HEK293 (cell line): ENCODE measurements around the gene CDH23.

Experiments used
- CTCF ChIA-PET: fragments of 350-600 bp; formaldehyde crosslinking; extraction: SDS; loops from one replicate; lab custom pipeline; 2021; ENCODE audit warnings: antibody characterized with exemption; lab: Yijun Ruan, JAX
- POLR2A ChIA-PET: fragments of 300-600 bp; formaldehyde crosslinking; extraction: SDS; loops from one replicate; lab custom pipeline; 2020; ENCODE audit warnings: antibody characterized with exemption, inconsistent platforms; lab: Yijun Ruan, JAX
- H3K27ac ChIP-seq: fragments of 200-500 bp; sonication (Bioruptor generic); 2 replicates; pipeline ENCODE4 v1.5.1; 2014; ENCODE audit warnings: low read depth, low read length, control low read depth, inconsistent platforms; ENCODE audit errors: extremely low read depth
- H3K36me3 ChIP-seq, 2 experiments: fragments of 200-500 bp in 1 of 2; sonication (Bioruptor generic) in 1 of 2; 1 replicate in 1 of 2; 2 replicates in 1 of 2; pipeline ENCODE4 v1.5.1; 2014 to 2017; ENCODE audit warnings: inconsistent platforms in 2 of 2, low read length in 2 of 2; ENCODE audit not compliant: control insufficient read depth in 2 of 2, insufficient read depth in 1 of 2
- H3K4me1 ChIP-seq: fragments of 200-500 bp; sonication (Bioruptor generic); 2 replicates; pipeline ENCODE4 v1.5.1; 2014; ENCODE audit warnings: mild to moderate bottlenecking, low read length, inconsistent platforms; ENCODE audit not compliant: control insufficient read depth, insufficient read depth
- H3K4me3 ChIP-seq: 2 replicates; pipeline ENCODE4 v1.5.1; 2011; ENCODE audit warnings: low read depth, mild to moderate bottlenecking, control low read depth, low read length, moderate library complexity
- H3K9me3 ChIP-seq: fragments of 200-500 bp; sonication (Bioruptor generic); 2 replicates; pipeline ENCODE4 v1.5.1; 2014; ENCODE audit warnings: low read depth, low read length, inconsistent platforms; ENCODE audit not compliant: control insufficient read depth, insufficient read depth
- PRDM1 ChIP-seq: fragments of 450-650 bp; formaldehyde crosslinking; IDR thresholded peaks from 2 replicates; pipeline ENCODE4; 2016; ENCODE audit warnings: missing biosample characterization, missing genetic modification characterization
- ZBTB1 ChIP-seq: fragments of 450-650 bp; formaldehyde crosslinking; IDR thresholded peaks from 2 replicates; pipeline ENCODE4 v1.5.1; 2016; ENCODE audit warnings: missing biosample characterization, missing genetic modification characterization
- ZBTB17 ChIP-seq: fragments of 450-650 bp; formaldehyde crosslinking; IDR thresholded peaks from 2 replicates; pipeline ENCODE4 v1.5.1; 2016; ENCODE audit warnings: missing biosample characterization, missing genetic modification characterization
- ZBTB21 ChIP-seq: fragments of 450-650 bp; formaldehyde crosslinking; IDR thresholded peaks from 2 replicates; pipeline ENCODE4 v1.5.1; 2017; ENCODE audit warnings: missing biosample characterization, missing genetic modification characterization
- ZBTB6 ChIP-seq: fragments of 450-650 bp; formaldehyde crosslinking; IDR thresholded peaks from 2 replicates; pipeline ENCODE4 v1.5.1; 2017; ENCODE audit warnings: missing biosample characterization, missing genetic modification characterization
- ZBTB7A ChIP-seq: fragments of 450-650 bp; formaldehyde crosslinking; IDR thresholded peaks from 2 replicates; pipeline ENCODE4 v1.5.1; 2016; ENCODE audit warnings: low read depth, missing biosample characterization, missing genetic modification characterization
- ZNF148 ChIP-seq: fragments of 450-650 bp; formaldehyde crosslinking; IDR thresholded peaks from 2 replicates; pipeline ENCODE4 v1.5.0; 2017; ENCODE audit warnings: missing biosample characterization, missing genetic modification characterization, borderline replicate concordance
- ZNF175 ChIP-seq: fragments of 450-650 bp; formaldehyde crosslinking; IDR thresholded peaks from 2 replicates; pipeline ENCODE4 v1.5.1; 2016; ENCODE audit warnings: missing biosample characterization, missing genetic modification characterization
- ZNF26 ChIP-seq: fragments of 450-650 bp; formaldehyde crosslinking; IDR thresholded peaks from 2 replicates; pipeline ENCODE4 v1.5.1; 2016; ENCODE audit warnings: missing biosample characterization, missing genetic modification characterization
- ZNF423 ChIP-seq: fragments of 450-650 bp; formaldehyde crosslinking; IDR thresholded peaks from 2 replicates; pipeline ENCODE4 v1.5.1; 2016; ENCODE audit warnings: missing biosample characterization, missing genetic modification characterization
- ZNF610 ChIP-seq: fragments of 450-650 bp; formaldehyde crosslinking; IDR thresholded peaks from 2 replicates; pipeline ENCODE4 v1.5.1; 2016; ENCODE audit warnings: missing biosample characterization, missing genetic modification characterization, borderline replicate concordance
- ZNF629 ChIP-seq: fragments of 450-650 bp; formaldehyde crosslinking; IDR thresholded peaks from 2 replicates; pipeline ENCODE4 v1.5.1; 2017; ENCODE audit warnings: missing biosample characterization, missing genetic modification characterization
- ZNF645 ChIP-seq: fragments of 450-650 bp; formaldehyde crosslinking; IDR thresholded peaks from 2 replicates; pipeline ENCODE4; 2016; ENCODE audit warnings: missing biosample characterization, missing genetic modification characterization
- ZNF677 ChIP-seq: fragments of 450-650 bp; IDR thresholded peaks from 2 replicates; pipeline ENCODE4 v1.5.0; 2018; ENCODE audit warnings: missing biosample characterization, mild to moderate bottlenecking, missing genetic modification characterization, moderate library complexity
- ZNF692 ChIP-seq: fragments of 450-650 bp; formaldehyde crosslinking; IDR thresholded peaks from 2 replicates; pipeline ENCODE4 v1.5.1; 2016; ENCODE audit warnings: missing biosample characterization, missing genetic modification characterization
- ZNF776 ChIP-seq: fragments of 450-650 bp; formaldehyde crosslinking; IDR thresholded peaks from 2 replicates; pipeline ENCODE4 v1.5.0; 2017; ENCODE audit warnings: missing biosample characterization, missing genetic modification characterization, borderline replicate concordance
- TF ChIP-seq, protein P1 (sequence below): fragments of 450-650 bp; formaldehyde crosslinking; IDR thresholded peaks from 2 replicates; pipeline ENCODE4 v1.5.1; 2016; ENCODE audit warnings: missing biosample characterization, missing genetic modification characterization
- TF ChIP-seq, protein P2 (sequence below): fragments of 450-650 bp; formaldehyde crosslinking; IDR thresholded peaks from 2 replicates; pipeline ENCODE4 v1.5.1; 2016; ENCODE audit warnings: missing biosample characterization, missing genetic modification characterization

Gene CDH23

DNA sequence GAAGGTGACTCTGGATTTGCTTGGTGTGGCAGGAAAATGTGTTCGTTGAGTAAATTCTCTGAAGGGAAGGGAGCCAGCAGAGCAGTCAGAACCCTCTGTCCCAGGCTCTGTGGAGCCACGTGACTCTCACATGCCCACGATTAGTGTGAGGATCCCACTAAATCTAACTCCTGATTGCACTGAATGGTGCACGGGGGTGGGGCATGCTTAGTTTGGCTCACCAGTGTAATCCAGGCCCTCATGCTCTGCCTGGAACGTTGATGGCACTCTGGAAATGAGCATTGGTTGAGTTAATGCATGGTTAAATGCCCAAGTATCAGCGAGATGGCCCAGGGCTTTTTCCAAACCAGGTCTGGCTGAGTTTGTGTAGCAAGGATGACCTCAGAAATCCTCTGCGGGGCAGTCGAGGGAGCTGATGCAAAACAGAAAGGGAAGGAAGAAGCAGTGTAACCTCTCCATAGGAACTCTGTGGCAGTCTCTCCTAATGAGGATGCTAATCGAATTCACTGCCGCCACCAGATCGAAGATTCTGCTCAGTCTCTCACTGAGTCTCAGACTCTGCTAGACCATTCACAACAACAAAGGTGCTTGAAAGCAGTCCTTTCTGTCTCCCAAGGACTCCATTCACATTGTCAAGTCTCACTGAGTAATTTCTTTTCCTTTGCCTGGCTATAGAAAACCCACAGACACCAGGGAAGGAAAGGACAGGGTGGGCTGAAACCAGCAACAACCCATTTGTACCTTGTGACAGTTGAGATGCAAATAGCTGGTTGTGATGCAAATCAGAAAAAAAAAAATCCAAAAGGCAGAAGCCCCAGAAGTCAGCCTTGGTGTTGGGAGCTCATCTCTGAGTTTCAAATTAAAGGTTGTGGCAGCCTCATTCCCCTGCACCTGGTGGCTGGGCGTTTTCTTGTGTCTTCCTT, 224.8 kb downstream of the CDH23 start (continued):
- no peak for TF ChIP-seq ZNF26 (tag by site-specific recombination)

DNA sequence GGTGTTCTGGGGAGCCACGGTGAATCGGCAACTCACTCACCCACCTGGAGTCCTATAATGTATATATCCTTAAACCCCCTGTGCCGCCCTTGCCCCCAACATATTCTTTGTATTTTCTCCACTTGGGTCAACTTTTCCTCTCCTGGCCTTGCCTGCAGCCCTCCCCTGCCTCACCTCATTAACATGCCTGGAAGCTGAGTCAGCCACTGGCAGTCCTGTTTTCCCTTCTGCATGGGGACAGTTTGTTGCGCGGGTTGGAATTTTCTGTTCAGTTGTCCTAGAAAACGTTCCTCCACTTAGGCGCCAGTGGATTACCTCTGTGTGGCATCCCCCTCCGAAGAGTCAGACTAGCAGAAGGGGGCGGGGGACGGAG, 225.4 kb downstream of the CDH23 start:
- Histone ChIP-seq H3K9me3 (no peaks in the 10 kb centered on the region), H3K36me3 (no peaks in the 10 kb centered on the region), H3K4me3 (no peak overlapping the region), H3K27ac (no peak overlapping the region), H3K4me1 (no peaks in the 10 kb centered on the region)
- ChIA-PET POLR2A (interaction anchor here (1.3 kb wide), 1 partner anchor 245 kb away, joined by 3 read pairs; no protein-coding TSS in a partner anchor), CTCF (interaction anchor here (1.1 to 4.3 kb wide), 5 partner anchors 12 to 303 kb away, joined by 3 to 39 read pairs (median 5); partner anchors contain the start of gene SLC29A3)
- no peak for TF ChIP-seq ZBTB6 (tag by site-specific recombination)
- TF ChIP-seq ZBTB17 (tag by site-specific recombination), result no peak
- no peak for TF ChIP-seq ZNF645
- no peak for TF ChIP-seq ZBTB21 (tag by site-specific recombination)
- TF ChIP-seq ZNF776 (tag by site-specific recombination), result no peak
- TF ChIP-seq ZNF148 (tag by site-specific recombination), result no peak
- peak; percentile 93 for TF ChIP-seq PRDM1 (tag by site-specific recombination)
- no peak for TF ChIP-seq ZNF175 (tag by site-specific recombination)
- no peak for TF ChIP-seq ZBTB1 (tag by site-specific recombination)
- TF ChIP-seq ZNF677 (tag by site-specific recombination), result no peak
- TF ChIP-seq, protein P1, sequence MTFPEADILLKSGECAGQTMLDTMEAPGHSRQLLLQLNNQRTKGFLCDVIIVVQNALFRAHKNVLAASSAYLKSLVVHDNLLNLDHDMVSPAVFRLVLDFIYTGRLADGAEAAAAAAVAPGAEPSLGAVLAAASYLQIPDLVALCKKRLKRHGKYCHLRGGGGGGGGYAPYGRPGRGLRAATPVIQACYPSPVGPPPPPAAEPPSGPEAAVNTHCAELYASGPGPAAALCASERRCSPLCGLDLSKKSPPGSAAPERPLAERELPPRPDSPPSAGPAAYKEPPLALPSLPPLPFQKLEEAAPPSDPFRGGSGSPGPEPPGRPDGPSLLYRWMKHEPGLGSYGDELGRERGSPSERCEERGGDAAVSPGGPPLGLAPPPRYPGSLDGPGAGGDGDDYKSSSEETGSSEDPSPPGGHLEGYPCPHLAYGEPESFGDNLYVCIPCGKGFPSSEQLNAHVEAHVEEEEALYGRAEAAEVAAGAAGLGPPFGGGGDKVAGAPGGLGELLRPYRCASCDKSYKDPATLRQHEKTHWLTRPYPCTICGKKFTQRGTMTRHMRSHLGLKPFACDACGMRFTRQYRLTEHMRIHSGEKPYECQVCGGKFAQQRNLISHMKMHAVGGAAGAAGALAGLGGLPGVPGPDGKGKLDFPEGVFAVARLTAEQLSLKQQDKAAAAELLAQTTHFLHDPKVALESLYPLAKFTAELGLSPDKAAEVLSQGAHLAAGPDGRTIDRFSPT (tag by site-specific recombination), result 0 out of 2 replicates have a peak, but pooled peaks have one; percentile 22
- TF ChIP-seq ZNF423 (tag by site-specific recombination), result no peak
- no peak for TF ChIP-seq ZNF629 (tag by site-specific recombination)
- no peak for TF ChIP-seq ZNF692
- TF ChIP-seq, protein P2, sequence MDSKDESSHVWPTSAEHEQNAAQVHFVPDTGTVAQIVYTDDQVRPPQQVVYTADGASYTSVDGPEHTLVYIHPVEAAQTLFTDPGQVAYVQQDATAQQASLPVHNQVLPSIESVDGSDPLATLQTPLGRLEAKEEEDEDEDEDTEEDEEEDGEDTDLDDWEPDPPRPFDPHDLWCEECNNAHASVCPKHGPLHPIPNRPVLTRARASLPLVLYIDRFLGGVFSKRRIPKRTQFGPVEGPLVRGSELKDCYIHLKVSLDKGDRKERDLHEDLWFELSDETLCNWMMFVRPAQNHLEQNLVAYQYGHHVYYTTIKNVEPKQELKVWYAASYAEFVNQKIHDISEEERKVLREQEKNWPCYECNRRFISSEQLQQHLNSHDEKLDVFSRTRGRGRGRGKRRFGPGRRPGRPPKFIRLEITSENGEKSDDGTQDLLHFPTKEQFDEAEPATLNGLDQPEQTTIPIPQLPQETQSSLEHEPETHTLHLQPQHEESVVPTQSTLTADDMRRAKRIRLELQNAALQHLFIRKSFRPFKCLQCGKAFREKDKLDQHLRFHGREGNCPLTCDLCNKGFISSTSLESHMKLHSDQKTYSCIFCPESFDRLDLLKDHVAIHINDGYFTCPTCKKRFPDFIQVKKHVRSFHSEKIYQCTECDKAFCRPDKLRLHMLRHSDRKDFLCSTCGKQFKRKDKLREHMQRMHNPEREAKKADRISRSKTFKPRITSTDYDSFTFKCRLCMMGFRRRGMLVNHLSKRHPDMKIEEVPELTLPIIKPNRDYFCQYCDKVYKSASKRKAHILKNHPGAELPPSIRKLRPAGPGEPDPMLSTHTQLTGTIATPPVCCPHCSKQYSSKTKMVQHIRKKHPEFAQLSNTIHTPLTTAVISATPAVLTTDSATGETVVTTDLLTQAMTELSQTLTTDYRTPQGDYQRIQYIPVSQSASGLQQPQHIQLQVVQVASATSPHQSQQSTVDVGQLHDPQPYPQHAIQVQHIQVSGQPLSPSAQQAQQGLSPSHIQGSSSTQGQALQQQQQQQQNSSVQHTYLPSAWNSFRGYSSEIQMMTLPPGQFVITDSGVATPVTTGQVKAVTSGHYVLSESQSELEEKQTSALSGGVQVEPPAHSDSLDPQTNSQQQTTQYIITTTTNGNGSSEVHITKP (tag by site-specific recombination), result no peak
- TF ChIP-seq ZBTB7A (tag by site-specific recombination), result no peak
- TF ChIP-seq ZNF610 (tag by site-specific recombination), result no peak
